HG02571 (cell line): Measurements from ENCODE around the gene AK9.

ENCODE experiments used
- ATAC-seq: cut with Tn5 transposase; IDR thresholded peaks from one replicate; pipeline ENCODE4 v1.9.1; 2021; ENCODE audit warnings: mild to moderate bottlenecking, moderate library complexity; ENCODE audit not compliant: unreplicated experiment

Gene AK9

GRCh38 chr6:109515781-109516409 lies 175.1 kb downstream of the AK9 start:
- ATAC-seq: no peak

- no peak for ATAC-seq
Measured at GRCh38 chr6:109514946-109515345, 176.1 kb downstream of the AK9 start.

GRCh38 chr6:109513571-109514071 lies 177.4 kb downstream of the AK9 start:
- no peak for ATAC-seq

- ATAC-seq: no peak
Measured at GRCh38 chr6:109512271-109512817, 178.7 kb downstream of the AK9 start.

GRCh38 chr6:109511832-109512231 lies 179.2 kb downstream of the AK9 start:
- ATAC-seq: no peak

GRCh38 chr6:109510358-109510757 lies 180.6 kb downstream of the AK9 start:
- no peak for ATAC-seq

- no peak for ATAC-seq
Measured at GRCh38 chr6:109508166-109508860, 182.7 kb downstream of the AK9 start.

- no peak for ATAC-seq
Measured at GRCh38 chr6:109507490-109508072, 183.4 kb downstream of the AK9 start.

GRCh38 chr6:109506841-109507240 lies 184.2 kb downstream of the AK9 start:
- ATAC-seq: no peak

GRCh38 chr6:109506314-109506713 lies 184.7 kb downstream of the AK9 start:
- no peak for ATAC-seq

- no peak for ATAC-seq
Measured at GRCh38 chr6:109503327-109504224, 187.4 kb downstream of the AK9 start.

- ATAC-seq: no peak
Measured at GRCh38 chr6:109498936-109499335, 192.1 kb downstream of the AK9 start.

GRCh38 chr6:109498052-109498451 lies 192.9 kb downstream of the AK9 start:
- no peak for ATAC-seq

- no peak for ATAC-seq
Measured at GRCh38 chr6:109496036-109496772, 194.8 kb downstream of the AK9 start.

GRCh38 chr6:109493865-109494264 lies 197.1 kb downstream of the AK9 start:
- ATAC-seq: no peak

- no peak for ATAC-seq
Measured at GRCh38 chr6:109491207-109491938, 199.6 kb downstream of the AK9 start.

GRCh38 chr6:109490713-109491112 lies 200.3 kb downstream of the AK9 start:
- ATAC-seq: no peak

GRCh38 chr6:109488001-109488400 lies 203.0 kb downstream of the AK9 start:
- no peak for ATAC-seq

GRCh38 chr6:109486068-109486467 lies 204.9 kb downstream of the AK9 start:
- ATAC-seq: no peak
